NCI-H2081 treated with DMSO at 0.1 percent for 48 hours (cell line): ENCODE measurements around the gene SAG.

Source experiments
- DNase-seq: peaks from one replicate; lab custom pipeline; 2025; lab: John Stamatoyannopoulos, UW

SAG gene

DNA sequence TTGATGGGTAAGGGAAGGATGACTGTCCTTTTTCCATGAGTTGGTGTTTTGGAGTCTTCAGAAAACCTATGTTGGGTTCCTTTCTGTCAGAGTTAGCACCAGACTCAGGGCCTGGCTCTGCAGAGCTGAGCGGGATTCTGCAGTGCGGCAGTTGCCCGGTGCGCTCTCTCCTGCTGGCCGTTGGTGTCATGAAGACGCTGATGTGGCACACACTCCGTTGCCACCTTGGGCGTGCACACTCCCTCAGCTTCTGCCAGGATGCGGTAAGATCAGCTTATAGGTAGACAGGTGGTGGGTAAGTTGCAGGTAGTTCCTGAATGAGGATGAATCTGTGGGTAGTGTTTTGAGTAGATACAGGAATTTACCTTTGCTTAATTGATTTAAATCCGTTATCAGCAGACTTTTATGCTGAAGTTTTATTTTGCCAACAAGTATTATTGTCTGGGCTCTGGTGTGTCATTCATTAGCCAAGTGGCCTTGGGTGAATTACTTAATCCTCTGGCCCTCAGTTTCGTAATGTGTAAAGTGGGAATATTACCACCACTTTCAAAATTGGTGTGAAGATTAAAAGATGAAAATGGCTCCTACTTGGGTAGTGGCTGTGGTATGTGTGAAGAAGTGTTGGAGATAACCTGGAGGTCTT is 73.5 kb downstream of the SAG start:
- DNase-seq = no peak

DNA sequence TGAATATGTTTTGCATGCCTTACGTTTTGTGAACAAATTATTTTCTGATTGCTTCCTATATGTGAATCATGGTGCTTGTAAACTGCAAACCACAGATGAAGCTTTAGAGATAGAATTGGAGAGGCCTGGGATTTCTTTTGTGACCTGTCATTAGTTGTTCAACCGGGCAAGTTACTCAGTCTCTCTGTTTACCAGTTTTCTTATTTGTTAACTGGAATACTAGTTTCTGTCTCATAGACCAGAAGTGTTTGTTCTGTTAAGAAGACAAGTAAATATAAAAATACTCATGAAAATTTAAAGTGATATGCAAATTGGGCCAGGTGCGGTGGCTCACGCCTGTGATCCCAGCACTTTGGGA is 74.0 kb downstream of the SAG start:
- DNase-seq = no peak

DNA sequence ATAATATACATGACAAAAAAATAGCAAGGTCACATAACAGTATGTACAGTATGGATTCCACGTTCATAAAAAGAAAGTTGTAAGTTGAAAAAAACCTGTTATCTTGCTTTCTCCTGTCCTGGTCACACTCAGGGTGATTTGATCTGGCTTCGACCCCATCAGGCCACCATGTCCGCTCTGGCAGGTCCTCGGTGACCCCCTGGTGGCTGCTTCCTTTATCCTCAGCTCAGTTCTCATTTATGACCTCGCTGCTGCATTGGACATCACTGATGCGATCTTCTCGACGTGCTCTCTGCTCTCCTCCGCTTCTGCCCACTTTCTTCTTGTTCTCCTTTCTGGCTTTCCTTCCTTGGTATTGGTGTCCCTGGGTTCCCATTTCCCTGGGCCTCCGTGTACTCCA is 76.4 kb downstream of the SAG start:
- no peak for DNase-seq

GRCh38 chr2:233384811-233385488 is 77.3 kb downstream of the SAG start:
- no peak for DNase-seq

- no peak for DNase-seq
Measured at GRCh38 chr2:233385489-233386044, 78.0 kb downstream of the SAG start.

DNA sequence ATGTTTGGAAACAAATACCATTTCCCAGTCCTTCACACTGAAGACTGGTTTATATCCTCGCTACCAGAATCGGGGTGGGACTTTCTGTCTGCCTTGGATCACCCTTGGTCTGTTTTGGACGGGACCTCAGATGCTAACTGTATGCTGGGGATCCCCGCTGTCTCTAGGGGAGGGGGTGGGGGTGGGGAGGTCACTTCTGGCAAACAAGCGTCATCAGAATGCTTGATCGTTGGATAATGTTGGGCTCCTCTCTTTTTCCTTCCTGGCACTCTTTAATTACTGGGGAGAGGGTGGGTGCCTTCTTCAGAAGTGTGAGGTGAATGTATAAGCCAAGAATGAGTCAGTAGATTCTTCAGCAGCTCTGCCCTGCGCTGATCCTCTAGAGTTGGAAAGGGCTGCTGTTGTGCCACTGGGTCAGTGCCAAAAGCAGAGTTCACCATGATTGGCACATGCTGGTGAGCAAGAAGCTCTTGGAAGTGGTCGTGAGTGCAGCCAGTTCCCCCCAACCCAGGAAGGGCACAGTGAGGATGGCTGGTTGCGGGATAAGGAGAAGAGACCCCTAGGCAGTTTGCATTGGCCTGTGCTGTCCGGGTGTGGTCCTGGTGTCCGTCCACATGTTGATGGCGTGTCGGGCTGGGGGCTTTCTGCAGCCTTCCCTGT is 78.9 kb downstream of the SAG start:
- DNase-seq = no peak

DNA sequence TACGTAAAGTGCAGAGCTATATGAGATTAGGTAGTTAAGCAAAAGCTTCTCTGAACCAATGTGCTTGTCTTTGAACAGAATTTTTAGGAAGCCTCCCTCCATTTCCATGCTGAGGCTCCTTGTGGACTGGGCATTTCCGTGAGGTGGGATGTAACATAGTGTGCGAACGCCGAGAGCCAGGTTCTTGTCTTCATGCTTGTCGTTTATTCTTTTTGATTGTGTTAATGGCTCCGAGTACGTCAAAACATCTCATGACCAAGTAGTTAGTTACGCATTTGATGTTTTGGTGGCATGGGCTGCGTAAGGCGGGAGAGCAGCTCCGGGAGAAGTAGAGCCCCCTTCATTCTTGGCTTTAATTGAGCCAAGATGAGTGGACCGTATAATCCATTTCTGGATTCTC is 79.6 kb downstream of the SAG start:
- DNase-seq = no peak

DNA sequence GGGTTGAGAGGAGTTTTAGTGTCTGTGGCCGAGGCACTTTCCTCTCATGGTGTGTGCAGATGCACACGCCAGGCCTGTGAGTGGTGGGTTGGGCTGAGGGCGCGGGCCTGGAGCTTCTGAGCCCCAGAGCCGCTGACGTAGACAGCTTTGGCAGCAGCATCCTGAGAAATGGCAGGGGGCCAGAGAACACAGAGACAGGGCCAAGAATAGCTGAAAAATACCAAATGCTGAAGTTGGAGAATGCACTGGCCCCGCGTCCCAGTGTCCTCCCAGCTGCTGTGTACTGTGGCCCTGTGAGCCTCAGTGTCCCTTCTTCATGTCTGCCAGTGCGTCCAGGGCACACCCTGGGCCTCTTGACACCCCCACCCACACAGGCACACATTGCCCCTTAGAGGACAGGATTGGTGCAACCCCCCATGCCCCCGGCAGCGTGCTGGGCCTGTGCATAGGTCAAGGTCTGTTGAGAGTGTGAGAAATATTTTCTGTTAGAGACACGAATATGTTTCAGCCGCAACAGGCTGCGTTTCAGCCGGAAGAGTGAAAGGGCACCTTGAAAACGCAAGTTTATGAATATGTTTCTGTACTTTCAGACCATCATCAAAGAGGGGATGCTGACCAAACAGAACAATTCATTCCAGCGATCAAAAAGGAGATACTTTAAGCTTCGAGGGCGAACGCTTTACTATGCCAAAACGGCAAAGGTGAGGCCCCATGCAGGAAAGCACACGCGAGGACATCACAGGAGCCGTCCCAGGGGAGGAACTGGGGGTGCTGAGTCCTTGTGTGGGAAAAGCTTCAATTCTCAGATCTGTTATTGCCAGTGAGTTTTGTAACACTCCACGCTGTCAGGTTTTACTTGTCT is 80.3 kb downstream of the SAG start:
- no peak for DNase-seq

DNA sequence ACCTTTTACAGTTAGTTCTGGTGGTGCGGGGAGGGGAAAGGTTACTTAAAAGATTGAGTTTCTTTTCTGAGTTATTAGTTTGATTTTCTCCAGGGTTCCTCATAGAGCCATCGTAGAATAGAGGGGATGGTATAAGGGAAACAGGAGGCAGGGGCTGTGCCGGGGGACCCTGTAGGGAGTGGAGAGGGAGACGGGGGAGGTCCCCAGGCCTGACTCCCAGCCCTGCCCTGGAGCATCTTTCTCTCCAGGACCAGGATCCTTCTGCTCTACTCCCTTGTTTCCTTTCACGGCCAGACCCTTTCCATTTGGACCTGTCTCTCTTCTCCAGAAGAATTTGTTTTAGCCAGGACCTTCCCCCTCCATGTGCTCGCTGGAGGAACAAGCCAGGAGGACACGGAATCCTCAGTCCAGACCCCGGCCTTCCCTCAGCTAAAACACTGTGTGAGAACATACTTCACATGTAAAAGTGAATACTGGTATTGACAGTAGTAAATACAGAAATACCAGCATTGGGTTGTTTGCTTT is 82.0 kb downstream of the SAG start:
- DNase-seq = no peak

- DNase-seq = no peak
Measured at GRCh38 chr2:233395687-233396086, 88.1 kb downstream of the SAG start.
